Measurements from ENCODE around the gene SLC1A1. TPM values are rescaled to one million over a fixed set of nuclear protein-coding genes. Genes with fewer than 3 reads are reported as not detected.

The SLC1A1 gene
- total RNA-seq = 12.2 TPM

DNA sequence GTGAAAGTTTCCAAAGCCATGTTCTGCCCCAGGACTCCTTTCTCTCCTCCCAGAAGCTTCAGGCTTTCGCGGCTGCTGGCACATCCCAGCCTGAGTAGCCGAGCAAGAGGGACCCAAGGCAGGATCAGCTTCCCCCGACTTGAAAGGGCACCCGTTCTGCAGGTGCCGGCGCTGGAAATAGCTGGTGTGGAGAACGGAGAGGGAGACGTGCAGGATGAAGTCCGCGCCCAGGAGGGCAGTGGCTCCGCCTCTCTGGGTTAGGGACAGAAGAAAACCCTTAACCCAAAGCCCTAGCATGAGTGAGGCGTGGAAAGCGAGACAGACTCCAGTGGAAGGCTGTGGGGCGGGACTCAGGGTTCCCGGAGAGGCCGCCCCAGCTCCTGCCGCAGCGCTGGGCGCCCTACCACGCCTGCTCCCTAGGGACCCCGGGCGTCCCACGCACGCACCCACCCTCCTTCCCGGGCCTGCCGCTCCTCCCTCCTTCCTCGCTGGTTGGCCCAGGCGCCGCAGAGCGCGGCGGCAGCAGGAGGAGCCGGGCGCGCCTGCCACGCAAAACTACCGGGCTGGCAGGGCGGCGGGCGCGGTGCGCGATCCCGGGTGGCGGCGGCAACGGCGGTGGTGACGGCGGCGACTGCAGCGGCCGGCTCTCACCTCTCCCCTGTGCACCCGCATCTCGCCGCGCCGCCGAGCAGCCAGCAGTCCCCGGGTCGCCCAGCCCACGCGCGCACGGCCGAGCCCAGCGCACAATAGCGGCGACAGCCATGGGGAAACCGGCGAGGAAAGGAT lies at the start of gene SLC1A1:
TSS of gene SLC1A1 (plus strand) at position 550 of the 786 bp plus-strand sequence. CDS start at position 762, 212 bp downstream.

Other genes with a start within 250 kb of the SLC1A1 start
- gene GLIS3, start 190.4 kb upstream of the SLC1A1 start, total RNA-seq = 61.1 TPM
- 10.3 TPM for gene PLPP6, start 171.8 kb downstream of the SLC1A1 start, total RNA-seq
- 6.5 TPM for gene SPATA6L, start 176.0 kb downstream of the SLC1A1 start, total RNA-seq
- gene CDC37L1, start 189.1 kb downstream of the SLC1A1 start, total RNA-seq = 20.3 TPM

All from metanephros (tissue), 1 donor.